PC-3 (cell line): ENCODE measurements around the gene IER5L. TPM values are rescaled to one million over a fixed set of nuclear protein-coding genes. Genes with fewer than 3 reads are reported as not detected.

Experiments used
- ATAC-seq: fragments of 200-7000 bp; cut with Tn5 transposase; 2 replicates; pipeline ENCODE4 v1.9.1; 2020; ENCODE audit warnings: mild to moderate bottlenecking, moderate library complexity
- BruUV-seq: library from RNA; stranded (reverse); fragments of 400-500 nt; replicated peaks from 2 replicates; lab custom pipeline; 2021; lab: Mats Ljungman, UMichigan
- CTCF ChIA-PET: fragments of 300-600 bp; sonication (Branson Sonifier 250); formaldehyde crosslinking; loops from one replicate; lab custom pipeline; 2022; ENCODE audit warnings: antibody characterized with exemption; lab: Charles Lee
- POLR2A ChIA-PET: fragments of 300-600 bp; sonication (Branson Sonifier 250); formaldehyde crosslinking; loops from one replicate; lab custom pipeline; 2022; ENCODE audit warnings: antibody characterized with exemption; ENCODE audit not compliant: unreplicated experiment; lab: Charles Lee
- DNase-seq: peaks from one replicate; pipeline ENCODE4 v3.0.0-alpha.2; 2015
- H2AFZ ChIP-seq: fragments of 300-600 bp; sonication (generic); 2 replicates; pipeline ENCODE4 v1.6.0; 2016; ENCODE audit warnings: antibody characterized with exemption, low read length
- H3F3A ChIP-seq: fragments of 300-600 bp; sonication (generic); one replicate; pipeline ENCODE4 v1.6.0; 2017; ENCODE audit warnings: antibody characterized with exemption, low read length, control low read depth, mild to moderate bottlenecking; ENCODE audit not compliant: unreplicated experiment
- H3K27ac ChIP-seq: fragments of 300-600 bp; sonication (generic); 2 replicates; pipeline ENCODE4 v1.5.1; 2016; ENCODE audit warnings: mild to moderate bottlenecking, low read length
- H3K27me3 ChIP-seq: fragments of 300-600 bp; sonication (generic); 2 replicates; pipeline ENCODE4 v1.6.1; 2016; ENCODE audit warnings: low read length, mixed read lengths
- H3K36me3 ChIP-seq: fragments of 300-600 bp; sonication (generic); 2 replicates; pipeline ENCODE4 v1.6.1; 2016; ENCODE audit warnings: low read depth, mixed run types, low read length, mixed read lengths
- H3K4me1 ChIP-seq: fragments of 300-600 bp; sonication (generic); 2 replicates; pipeline ENCODE4 v1.5.1; 2016; ENCODE audit warnings: low read length; ENCODE audit not compliant: insufficient read depth
- H3K4me2 ChIP-seq: fragments of 300-600 bp; sonication (generic); 2 replicates; pipeline ENCODE4 v1.6.0; 2016; ENCODE audit warnings: low read length
- H3K4me3 ChIP-seq: fragments of 300-600 bp; sonication (generic); 2 replicates; pipeline ENCODE4 v1.5.1; 2016; ENCODE audit warnings: mild to moderate bottlenecking, low read length, mixed read lengths
- H3K79me2 ChIP-seq: fragments of 300-600 bp; sonication (generic); 2 replicates; pipeline ENCODE4 v1.6.1; 2017; ENCODE audit warnings: low read length, mixed read lengths
- H3K9ac ChIP-seq: fragments of 300-600 bp; sonication (generic); 2 replicates; pipeline ENCODE4 v1.6.0; 2016; ENCODE audit warnings: mild to moderate bottlenecking, low read length
- H3K9me2 ChIP-seq: fragments of 300-600 bp; sonication (generic); replicated peaks from 2 replicates; pipeline ENCODE4 v1.6.1; 2016; ENCODE audit warnings: mixed run types, low read length, mixed read lengths
- H3K9me3 ChIP-seq: fragments of 300-600 bp; sonication (generic); 2 replicates; pipeline ENCODE4 v1.6.1; 2016; ENCODE audit warnings: low read length, mixed read lengths
- H4K20me1 ChIP-seq: fragments of 300-600 bp; sonication (generic); 2 replicates; pipeline ENCODE4 v1.6.1; 2016; ENCODE audit warnings: low read length, mixed read lengths
- EZH2 ChIP-seq: fragments of 300-600 bp; sonication (generic); IDR thresholded peaks from one replicate; pipeline ENCODE4 v1.6.1; 2017; ENCODE audit warnings: antibody characterized with exemption, mild to moderate bottlenecking, low read length; ENCODE audit not compliant: unreplicated experiment
- EZH2phosphoT487 ChIP-seq: fragments of 300-600 bp; sonication (generic); IDR thresholded peaks from 2 replicates; pipeline ENCODE4 v1.6.1; 2018; ENCODE audit warnings: mild to moderate bottlenecking, antibody characterized with exemption, low read length, borderline replicate concordance
- intact Hi-C: fragments of 100-400 bp; cut with micrococcal nuclease; formaldehyde crosslinking; loops from 2 replicates; pipeline ENCODE4 v1.9.0; 2023
- total RNA-seq: library from RNA; depleted of rRNA; stranded (reverse); fragments of >200 nt; gene quantifications from 2 replicates; pipeline ENCODE4 v1.2.3, GENCODE V29; 2014
- TF ChIP-seq, protein P1 (sequence below): fragments of 300-600 bp; sonication (generic); conservative IDR thresholded peaks from 2 replicates; pipeline ENCODE4 v1.5.1; 2017; ENCODE audit warnings: antibody characterized with exemption, low read depth, mild to moderate bottlenecking, low read length

Gene IER5L
- total RNA-seq, 1 experiment from 2014 or later: 46.1 TPM

DNA sequence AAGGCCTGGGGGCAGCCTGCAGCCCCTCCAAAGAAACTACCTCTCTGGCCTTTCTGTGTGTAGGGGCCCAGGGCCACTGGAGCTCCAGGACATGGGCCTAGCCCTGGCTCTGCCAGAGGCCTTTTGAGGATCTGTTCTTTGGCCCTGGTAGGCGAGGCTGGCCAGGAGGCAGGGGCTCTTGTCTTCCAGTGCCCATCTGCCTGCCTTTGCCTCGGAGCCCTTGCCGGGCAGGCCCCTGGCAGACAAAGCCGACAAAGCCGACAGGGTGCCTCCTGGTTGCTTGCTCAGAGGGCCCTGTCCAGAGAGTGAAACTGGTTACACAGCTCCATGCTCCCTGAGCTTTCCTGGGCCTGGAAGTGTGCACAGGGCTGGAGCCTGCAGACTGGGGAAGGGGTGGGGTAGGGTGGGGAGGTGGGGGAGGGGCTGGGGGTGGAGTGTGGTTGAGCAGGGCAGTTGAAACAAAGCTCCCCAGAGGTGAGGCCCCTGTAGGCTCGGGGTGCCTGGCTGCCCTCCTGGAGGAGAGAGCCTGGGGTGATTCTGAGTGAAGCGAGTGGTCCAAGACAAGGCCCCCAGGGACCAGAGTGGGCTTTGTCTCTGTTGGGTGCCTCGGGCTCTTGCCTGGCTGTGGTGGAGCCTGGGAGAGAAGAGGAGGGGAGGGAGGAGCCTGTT is 37.5 kb downstream of the IER5L start:
- intact Hi-C loops: loop anchor here (10.0 kb wide), 1 partner anchor 344 kb away; no protein-coding TSS in a partner anchor
- Histone ChIP-seq H2AFZ (no peak overlapping the region), H3K36me3 (peaks cover 12% of the 10 kb centered on the region; the same call in 1 of the 2 replicates), H3K4me2 (peak overlapping the region; percentile 88), H3K4me3 (peak overlapping the region; percentile 60), H3K4me1 (peaks cover 30% of the 10 kb centered on the region), H3K27me3 (no peaks in the 10 kb centered on the region), H3K9ac (peak overlapping the region; percentile 99), H4K20me1 (no peaks in the 10 kb centered on the region), H3K9me3 (no peaks in the 10 kb centered on the region), H3K79me2 (peaks cover 14% of the 10 kb centered on the region), H3F3A (peaks cover 5% of the 10 kb centered on the region), H3K9me2 (no peaks in the 10 kb centered on the region), H3K27ac (peak overlapping the region; percentile 100)
- TF ChIP-seq, protein P1, sequence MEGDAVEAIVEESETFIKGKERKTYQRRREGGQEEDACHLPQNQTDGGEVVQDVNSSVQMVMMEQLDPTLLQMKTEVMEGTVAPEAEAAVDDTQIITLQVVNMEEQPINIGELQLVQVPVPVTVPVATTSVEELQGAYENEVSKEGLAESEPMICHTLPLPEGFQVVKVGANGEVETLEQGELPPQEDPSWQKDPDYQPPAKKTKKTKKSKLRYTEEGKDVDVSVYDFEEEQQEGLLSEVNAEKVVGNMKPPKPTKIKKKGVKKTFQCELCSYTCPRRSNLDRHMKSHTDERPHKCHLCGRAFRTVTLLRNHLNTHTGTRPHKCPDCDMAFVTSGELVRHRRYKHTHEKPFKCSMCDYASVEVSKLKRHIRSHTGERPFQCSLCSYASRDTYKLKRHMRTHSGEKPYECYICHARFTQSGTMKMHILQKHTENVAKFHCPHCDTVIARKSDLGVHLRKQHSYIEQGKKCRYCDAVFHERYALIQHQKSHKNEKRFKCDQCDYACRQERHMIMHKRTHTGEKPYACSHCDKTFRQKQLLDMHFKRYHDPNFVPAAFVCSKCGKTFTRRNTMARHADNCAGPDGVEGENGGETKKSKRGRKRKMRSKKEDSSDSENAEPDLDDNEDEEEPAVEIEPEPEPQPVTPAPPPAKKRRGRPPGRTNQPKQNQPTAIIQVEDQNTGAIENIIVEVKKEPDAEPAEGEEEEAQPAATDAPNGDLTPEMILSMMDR: no peak
- TF ChIP-seq EZH2phosphoT487: no peak
- TF ChIP-seq EZH2: no peak
- BruUV-seq: no TSS peak
- DNase-seq (peak; percentile 49), ATAC-seq (peak; percentile 39)
- ChIA-PET CTCF (interaction anchor here (0.6 to 1.5 kb wide), 5 partner anchors 9 to 343 kb away, joined by 3 to 8 read pairs (median 3); no protein-coding TSS in a partner anchor), POLR2A (interaction anchor here (0.5 to 1.0 kb wide), 4 partner anchors 27 to 457 kb away, joined by 3 to 6 read pairs (median 4); partner anchors contain the start of gene ENDOG)

DNA sequence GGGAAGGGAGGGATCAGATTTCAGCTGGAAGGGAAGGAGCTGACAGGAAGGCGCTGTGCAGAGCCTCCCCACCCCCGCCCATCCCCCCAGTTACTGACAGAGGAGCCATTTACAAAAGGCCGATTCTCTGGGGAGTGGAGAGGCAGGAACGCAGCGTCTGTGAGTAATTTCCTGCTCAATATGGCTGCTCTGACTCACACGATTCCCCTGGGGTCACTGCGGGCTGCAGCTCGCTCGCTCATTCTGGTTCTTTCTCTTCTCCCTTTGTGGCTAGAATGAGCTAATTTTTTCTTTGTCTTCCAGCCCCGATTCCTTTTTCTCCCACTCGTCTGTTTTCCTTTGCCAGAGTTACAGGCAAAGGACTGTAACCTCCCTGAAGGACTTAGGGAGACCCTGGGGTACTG is 38.1 kb downstream of the IER5L start:
- Histone ChIP-seq H3K36me3 (peaks cover 12% of the 10 kb centered on the region; the same call in 1 of the 2 replicates), H3K4me2 (peak overlapping the region; percentile 91), H3K79me2 (peaks cover 14% of the 10 kb centered on the region), H3K9me2 (no peaks in the 10 kb centered on the region), H3K9ac (peak overlapping the region; percentile 99), H2AFZ (0 out of 2 replicates have a peak overlapping the region, but pooled peaks have one; percentile 56), H3K9me3 (no peaks in the 10 kb centered on the region), H3K27ac (peak overlapping the region; percentile 100), H3K27me3 (no peaks in the 10 kb centered on the region), H3K4me1 (peaks cover 30% of the 10 kb centered on the region), H4K20me1 (no peaks in the 10 kb centered on the region), H3K4me3 (peak overlapping the region; percentile 60), H3F3A (peaks cover 5% of the 10 kb centered on the region)
- ChIA-PET POLR2A (interaction anchor here (0.5 to 1.0 kb wide), 5 partner anchors 38 to 458 kb away, joined by 3 to 9 read pairs (median 5); partner anchors contain the start of gene ENDOG), CTCF (interaction anchor here (0.5 to 1.5 kb wide), 7 partner anchors 8 to 468 kb away, joined by 3 to 9 read pairs (median 3); no protein-coding TSS in a partner anchor)
- BruUV-seq: TSS peak; percentile 92
- intact Hi-C loops: loop anchor here (2.0 to 10.0 kb wide), 3 partner anchors 35 to 472 kb away; no protein-coding TSS in a partner anchor
- TF ChIP-seq EZH2: no peak
- no peak for TF ChIP-seq EZH2phosphoT487
- TF ChIP-seq, protein P1: no peak
- peak; percentile 74 for ATAC-seq
- DNase-seq: peak; percentile 95
